Measurements from ENCODE around the gene PPP2CA. TPM values are rescaled to one million over a fixed set of nuclear protein-coding genes. Genes with fewer than 3 reads are reported as not detected.

The PPP2CA gene
- total RNA-seq, 4 donors from 2014 or later: 90.2 to 179 (median 155) TPM

- DNase-seq: no peak
- H3K9me3 ChIP-seq: no peaks in the 10 kb centered on the region
- in situ Hi-C loops (cut with MboI; ENCODE audit: low sequenced_read_pairs in 4 of 4): no loop called here
- intact Hi-C loops (cut with DNase I; ENCODE audit: low total_unique reads): loop anchor here (5.0 kb wide), 1 partner anchor 63 kb away; no protein-coding TSS in a partner anchor
- no peak overlapping the region for H3K4me3 ChIP-seq
- H3K27me3 ChIP-seq: no peaks in the 10 kb centered on the region
- H3K36me3 ChIP-seq: no peaks in the 10 kb centered on the region
- TF ChIP-seq POLR2A (IDR thresholded peaks at IDR 0.05): no peak
- TF ChIP-seq CTCF (IDR thresholded peaks at IDR 0.05 in 4 of 5, conservative IDR thresholded peaks at IDR 0.05 in 1 of 5): no peak
- peaks cover 26 to 36% of the 10 kb centered on the region in 2 donors for H3K4me1 ChIP-seq
- ATAC-seq: no peak
- peak overlapping the region; percentile 65 to 75 (median 68) for H3K27ac ChIP-seq
Measured at GRCh38 chr5:134245692-134246091, 19.8 kb upstream of the PPP2CA start.

GRCh38 chr5:134245101-134245604 lies 19.3 kb upstream of the PPP2CA start:
- H3K27ac ChIP-seq: peak overlapping the region; percentile 65 to 75 (median 68)
- peaks cover 32 to 41% of the 10 kb centered on the region in 2 donors for H3K4me1 ChIP-seq

GRCh38 chr5:134242146-134242545 lies 16.3 kb upstream of the PPP2CA start:
- DNase-seq: peak; percentile 58 to 68
- peak; percentile 84 to 95 for ATAC-seq
- no peak overlapping the region for H3K4me3 ChIP-seq
- peak overlapping the region; percentile 79 to 82 (median 81) for H3K27ac ChIP-seq
- no peaks in the 10 kb centered on the region for H3K36me3 ChIP-seq
- intact Hi-C loops (cut with DNase I; ENCODE audit: low total_unique reads) (loop anchor here (5.0 kb wide), 1 partner anchor 45 kb away; no protein-coding TSS in a partner anchor), in situ Hi-C loops (cut with MboI; ENCODE audit: low sequenced_read_pairs in 4 of 4) (no loop called here)
- peaks cover 39 to 43% of the 10 kb centered on the region in 2 donors for H3K4me1 ChIP-seq
- H3K9me3 ChIP-seq: no peaks in the 10 kb centered on the region
- no peaks in the 10 kb centered on the region for H3K27me3 ChIP-seq
- TF ChIP-seq CTCF (IDR thresholded peaks at IDR 0.05 in 4 of 5, conservative IDR thresholded peaks at IDR 0.05 in 1 of 5) (no peak), POLR2A (IDR thresholded peaks at IDR 0.05) (peak in 1 of 2 donors; percentile 27)

More at GRCh38 chr5:134245101-134245604, 19.3 kb upstream of the PPP2CA start:
- Histone ChIP-seq H3K27me3 (no peaks in the 10 kb centered on the region), H3K36me3 (no peaks in the 10 kb centered on the region), H3K4me3 (no peak overlapping the region), H3K9me3 (no peaks in the 10 kb centered on the region)
- DNase-seq (no peak), ATAC-seq (no peak)
- in situ Hi-C loops (cut with MboI; ENCODE audit: low sequenced_read_pairs in 4 of 4) (no loop called here), intact Hi-C loops (cut with DNase I; ENCODE audit: low total_unique reads) (loop anchor here (5.0 kb wide), 1 partner anchor 63 kb away; no protein-coding TSS in a partner anchor)
- TF ChIP-seq POLR2A (IDR thresholded peaks at IDR 0.05) (no peak), CTCF (IDR thresholded peaks at IDR 0.05 in 4 of 5, conservative IDR thresholded peaks at IDR 0.05 in 1 of 5) (no peak)

- Histone ChIP-seq H3K27ac (peak overlapping the region; percentile 79 to 82 (median 81)), H3K9me3 (no peaks in the 10 kb centered on the region), H3K4me1 (peaks cover 43 to 47% of the 10 kb centered on the region in 2 donors), H3K27me3 (no peaks in the 10 kb centered on the region), H3K36me3 (no peaks in the 10 kb centered on the region), H3K4me3 (peak overlapping the region in 1 of 4 donors; percentile 3)
- ATAC-seq (peak; percentile 21 to 34), DNase-seq (no peak)
- in situ Hi-C loops (cut with MboI; ENCODE audit: low sequenced_read_pairs in 4 of 4): no loop called here
- TF ChIP-seq POLR2A (IDR thresholded peaks at IDR 0.05) (no peak), CTCF (IDR thresholded peaks at IDR 0.05 in 4 of 5, conservative IDR thresholded peaks at IDR 0.05 in 1 of 5) (no peak)
- intact Hi-C loops (cut with DNase I; ENCODE audit: low total_unique reads): loop anchor here (2.0 to 5.0 kb wide), 2 partner anchors 14 to 47 kb away; partner anchors contain the start of gene PPP2CA
Measured at GRCh38 chr5:134240421-134240962, 14.6 kb upstream of the PPP2CA start.
